BJ (cell line): ENCODE measurements around the gene GPT2. TPM values are rescaled to one million over a fixed set of nuclear protein-coding genes. Genes with fewer than 3 reads are reported as not detected.
A peak's percentile ranks its signal among the peaks of the same experiment; 100 is the strongest.
"Not testable (repeated sequence)": the region's sequence is repeated elsewhere in the genome, so short reads cannot be mapped to it uniquely, and the experiment has no call there.

Experiments used
- CTCF ChIA-PET: fragments of 350-600 bp; formaldehyde crosslinking; extraction: SDS; loops from one replicate; lab custom pipeline; 2021; ENCODE audit warnings: antibody characterized with exemption, inconsistent platforms; lab: Yijun Ruan, JAX
- POLR2A ChIA-PET: fragments of 300-600 bp; sonication (Branson Sonifier 250); formaldehyde crosslinking; extraction: SDS; loops from one replicate; lab custom pipeline; 2021; ENCODE audit warnings: antibody characterized with exemption; lab: Charles Lee
- DNase-seq: peaks from one replicate; pipeline ENCODE4 v3.0.0-alpha.2; 2011; ENCODE audit warnings: low read depth
- H3K27me3 ChIP-seq: 2 replicates; pipeline ENCODE4 v1.6.0; 2011; ENCODE audit warnings: low read length; ENCODE audit not compliant: control insufficient read depth, insufficient read depth
- H3K36me3 ChIP-seq: 2 replicates; pipeline ENCODE4 v1.5.1; 2011; ENCODE audit warnings: low read length; ENCODE audit not compliant: control insufficient read depth, insufficient read depth
- H3K4me3 ChIP-seq: 2 replicates; pipeline ENCODE4 v1.5.1; 2011; ENCODE audit warnings: low read depth, mild to moderate bottlenecking, control low read depth, low read length
- polyA plus RNA-seq: library from polyadenylated mRNA; depleted of rRNA; stranded (reverse); fragments of >200 nt; gene quantifications from 2 replicates; pipeline ENCODE4 v1.2.3, GENCODE V29; 2011
- TF ChIP-seq, protein P1 (sequence below): IDR thresholded peaks from 2 replicates; pipeline ENCODE4 v1.5.1; 2011; ENCODE audit warnings: low read depth, mild to moderate bottlenecking, control low read depth, inconsistent platforms, low read length, moderate library complexity; ENCODE audit not compliant: insufficient read depth

GPT2 gene
- polyA plus RNA-seq, 1 experiment = 34.1 TPM

DNA sequence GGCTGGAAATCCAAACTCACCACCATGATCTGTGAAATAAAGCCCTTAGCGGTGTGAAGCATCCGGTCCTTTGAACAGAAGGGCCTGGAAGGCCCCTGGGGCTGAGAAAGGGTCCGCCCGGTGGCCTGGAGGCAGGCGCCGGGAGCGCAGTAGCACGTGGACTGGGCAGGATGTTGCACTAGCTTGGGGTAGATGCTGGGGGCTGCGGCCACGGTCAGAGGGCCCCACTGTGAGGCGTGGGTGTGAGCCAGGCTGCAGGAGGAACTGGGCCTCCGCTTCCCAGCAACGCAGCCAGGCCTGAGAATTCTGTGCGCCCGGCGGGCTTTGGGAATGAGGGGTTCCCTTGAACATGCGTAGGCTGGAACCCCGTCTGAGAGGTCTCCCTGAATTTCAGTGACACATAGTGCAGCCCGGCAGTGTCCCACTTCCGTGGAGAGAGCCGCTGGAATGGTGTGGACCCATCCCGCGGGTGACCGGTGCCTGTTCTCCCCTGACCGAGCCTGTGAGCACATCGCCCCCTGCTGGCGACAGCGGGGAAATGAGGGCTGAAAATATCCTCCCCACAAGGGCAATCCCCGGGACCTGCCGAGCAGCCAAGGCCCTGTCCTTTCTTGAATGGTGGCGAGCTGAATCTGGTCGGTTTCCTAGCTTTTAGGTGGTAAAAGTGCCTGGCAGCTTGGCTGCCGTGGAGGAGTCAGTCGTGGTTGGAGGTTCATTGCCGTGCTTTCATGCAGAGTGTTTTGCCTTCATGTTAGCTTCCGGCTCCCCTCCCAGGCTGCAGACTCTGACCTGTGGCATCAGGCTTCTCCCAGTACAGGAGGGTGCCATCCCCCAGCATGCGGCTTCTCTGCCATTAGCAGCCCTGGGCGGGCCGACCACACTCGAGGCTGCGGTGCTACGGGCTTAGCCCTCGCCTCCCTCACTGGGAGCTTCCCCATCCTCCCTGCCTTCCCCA, 45.5 kb downstream of the GPT2 start:
- no peak overlapping the region for H3K4me3 ChIP-seq
- H3K36me3 ChIP-seq = peaks cover 10% of the 10 kb centered on the region; the same call in 1 of the 2 replicates
- TF ChIP-seq, protein P1, sequence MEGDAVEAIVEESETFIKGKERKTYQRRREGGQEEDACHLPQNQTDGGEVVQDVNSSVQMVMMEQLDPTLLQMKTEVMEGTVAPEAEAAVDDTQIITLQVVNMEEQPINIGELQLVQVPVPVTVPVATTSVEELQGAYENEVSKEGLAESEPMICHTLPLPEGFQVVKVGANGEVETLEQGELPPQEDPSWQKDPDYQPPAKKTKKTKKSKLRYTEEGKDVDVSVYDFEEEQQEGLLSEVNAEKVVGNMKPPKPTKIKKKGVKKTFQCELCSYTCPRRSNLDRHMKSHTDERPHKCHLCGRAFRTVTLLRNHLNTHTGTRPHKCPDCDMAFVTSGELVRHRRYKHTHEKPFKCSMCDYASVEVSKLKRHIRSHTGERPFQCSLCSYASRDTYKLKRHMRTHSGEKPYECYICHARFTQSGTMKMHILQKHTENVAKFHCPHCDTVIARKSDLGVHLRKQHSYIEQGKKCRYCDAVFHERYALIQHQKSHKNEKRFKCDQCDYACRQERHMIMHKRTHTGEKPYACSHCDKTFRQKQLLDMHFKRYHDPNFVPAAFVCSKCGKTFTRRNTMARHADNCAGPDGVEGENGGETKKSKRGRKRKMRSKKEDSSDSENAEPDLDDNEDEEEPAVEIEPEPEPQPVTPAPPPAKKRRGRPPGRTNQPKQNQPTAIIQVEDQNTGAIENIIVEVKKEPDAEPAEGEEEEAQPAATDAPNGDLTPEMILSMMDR = peak; percentile 92
- CTCF ChIA-PET = interaction anchor here (0.6 to 6.9 kb wide), 24 partner anchors 9 to 1235 kb away, joined by 3 to 48 read pairs (median 4); no protein-coding TSS in a partner anchor
- no peaks in the 10 kb centered on the region for H3K27me3 ChIP-seq
- POLR2A ChIA-PET = no interaction called here
- no peak for DNase-seq

DNA sequence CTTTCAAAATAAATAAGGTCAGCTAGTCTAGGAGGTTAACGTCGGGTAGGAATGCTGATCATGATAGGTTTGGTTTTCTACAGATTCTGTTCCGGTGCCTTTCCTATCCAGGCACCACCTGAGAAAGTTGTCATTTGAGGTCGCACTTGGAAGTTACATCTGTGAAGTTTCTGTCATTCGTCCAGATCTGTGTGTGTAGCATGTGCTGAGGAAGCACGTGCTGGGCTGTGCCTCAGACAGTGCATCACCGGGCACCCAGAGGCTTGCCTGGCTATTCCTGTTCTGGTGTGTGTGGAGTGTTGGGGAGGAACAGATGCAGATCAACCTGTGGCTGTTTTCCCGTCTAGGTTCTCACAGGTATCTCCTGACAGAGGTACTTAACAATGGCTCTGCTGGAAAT, 46.7 kb downstream of the GPT2 start:
- POLR2A ChIA-PET = no interaction called here
- CTCF ChIA-PET = interaction anchor here (0.6 to 6.9 kb wide), 15 partner anchors 8 to 256 kb away, joined by 3 to 48 read pairs (median 7); no protein-coding TSS in a partner anchor
- Histone ChIP-seq H3K27me3 (no peaks in the 10 kb centered on the region), H3K36me3 (peaks cover 10% of the 10 kb centered on the region; the same call in 1 of the 2 replicates), H3K4me3 (no peak overlapping the region)
- TF ChIP-seq, protein P1 = no peak
- DNase-seq = no peak

DNA sequence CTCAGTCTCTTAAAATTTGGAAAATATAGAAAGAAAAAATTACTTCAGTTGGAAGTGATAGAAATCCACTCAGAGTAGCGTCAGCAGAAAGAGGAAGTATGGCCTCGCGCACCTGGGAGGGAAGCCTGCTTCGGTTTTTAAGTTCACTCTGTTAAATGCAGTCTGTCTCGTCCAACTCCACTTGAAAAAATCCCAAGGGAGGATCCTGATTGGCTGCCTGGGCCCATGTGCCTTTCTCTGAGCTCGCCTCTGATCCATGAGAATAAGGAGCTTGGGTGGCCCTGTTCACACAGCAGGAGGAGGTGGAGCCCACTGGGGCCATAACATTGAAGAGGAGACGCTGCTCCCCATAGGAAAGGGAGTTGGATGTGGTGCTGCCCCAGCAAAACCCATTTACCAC, 48.6 kb downstream of the GPT2 start:
- Histone ChIP-seq H3K36me3 (0 out of 2 replicates have a peak, but pooled peaks cover 4% of the 10 kb centered on the region), H3K4me3 (no peak overlapping the region), H3K27me3 (no peaks in the 10 kb centered on the region)
- ChIA-PET CTCF (interaction anchor here (0.6 to 2.0 kb wide), 2 partner anchors 15 to 79 kb away, joined by 3 to 7 read pairs; no protein-coding TSS in a partner anchor), POLR2A (no interaction called here)
- TF ChIP-seq, protein P1 = no peak
- no peak for DNase-seq

DNA sequence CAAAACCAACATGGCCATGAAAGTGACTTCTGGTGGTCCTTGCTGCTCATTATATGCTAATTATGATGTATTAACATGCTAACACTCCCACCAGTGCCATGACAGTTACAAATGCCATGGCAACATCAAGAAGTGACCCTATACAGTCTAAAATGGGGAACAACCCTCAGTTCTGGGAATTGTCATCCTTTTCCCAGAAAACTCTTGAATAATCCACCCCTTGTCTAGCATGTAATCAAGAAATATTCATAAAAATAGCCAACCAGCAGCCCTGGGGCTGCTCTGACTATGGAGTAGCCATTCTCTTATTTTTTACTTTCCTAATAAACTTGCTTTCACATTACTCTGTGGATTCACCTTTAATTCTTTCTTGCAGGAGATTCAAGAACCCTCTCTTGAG, 53.4 kb downstream of the GPT2 start:
- ChIA-PET CTCF (interaction anchor here (1.2 kb wide), 1 partner anchor 11 kb away, joined by 5 read pairs; no protein-coding TSS in a partner anchor), POLR2A (no interaction called here)
- DNase-seq = no peak
- H3K4me3 ChIP-seq = no peak overlapping the region
- TF ChIP-seq, protein P1 = no peak
- H3K27me3 ChIP-seq = no peaks in the 10 kb centered on the region
- H3K36me3 ChIP-seq = no peaks in the 10 kb centered on the region

DNA sequence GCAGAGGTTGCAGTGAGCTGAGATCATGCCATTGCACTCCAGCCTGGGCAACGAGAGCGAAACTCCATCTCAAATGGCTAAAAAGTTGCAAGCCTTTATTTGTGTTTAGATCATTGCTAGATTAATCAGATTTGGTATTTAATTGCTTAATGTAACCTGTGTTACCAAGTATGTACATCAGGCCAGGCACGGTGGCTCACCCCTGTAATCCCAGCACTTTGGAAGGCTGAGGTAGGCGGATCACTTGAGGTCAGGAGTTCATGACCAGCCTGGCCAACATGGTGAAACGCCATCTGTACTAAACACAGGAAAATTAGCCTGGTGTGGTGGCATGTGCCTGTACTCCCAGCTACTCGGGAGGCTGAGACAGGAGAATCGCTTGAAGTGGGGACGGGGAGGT, 60.6 kb downstream of the GPT2 start:
- H3K27me3 ChIP-seq, POLR2A ChIA-PET, DNase-seq, CTCF ChIA-PET, H3K36me3 ChIP-seq, H3K4me3 ChIP-seq: not testable (repeated sequence)
